Endothelial cell of umbilical vein (primary cell): ENCODE results near the gene TXNDC15.

ENCODE experiments used
- JUN ChIP-seq: IDR thresholded peaks from 2 replicates; pipeline ENCODE4 v1.6.1; 2011; ENCODE audit warnings: borderline replicate concordance, low read depth; ENCODE audit not compliant: insufficient read length, insufficient read depth
- POLR2A ChIP-seq: IDR thresholded peaks from 2 replicates; pipeline ENCODE4 v1.6.1; 2012; ENCODE audit warnings: low read depth, mild to moderate bottlenecking, control low read depth, low read length

DNA sequence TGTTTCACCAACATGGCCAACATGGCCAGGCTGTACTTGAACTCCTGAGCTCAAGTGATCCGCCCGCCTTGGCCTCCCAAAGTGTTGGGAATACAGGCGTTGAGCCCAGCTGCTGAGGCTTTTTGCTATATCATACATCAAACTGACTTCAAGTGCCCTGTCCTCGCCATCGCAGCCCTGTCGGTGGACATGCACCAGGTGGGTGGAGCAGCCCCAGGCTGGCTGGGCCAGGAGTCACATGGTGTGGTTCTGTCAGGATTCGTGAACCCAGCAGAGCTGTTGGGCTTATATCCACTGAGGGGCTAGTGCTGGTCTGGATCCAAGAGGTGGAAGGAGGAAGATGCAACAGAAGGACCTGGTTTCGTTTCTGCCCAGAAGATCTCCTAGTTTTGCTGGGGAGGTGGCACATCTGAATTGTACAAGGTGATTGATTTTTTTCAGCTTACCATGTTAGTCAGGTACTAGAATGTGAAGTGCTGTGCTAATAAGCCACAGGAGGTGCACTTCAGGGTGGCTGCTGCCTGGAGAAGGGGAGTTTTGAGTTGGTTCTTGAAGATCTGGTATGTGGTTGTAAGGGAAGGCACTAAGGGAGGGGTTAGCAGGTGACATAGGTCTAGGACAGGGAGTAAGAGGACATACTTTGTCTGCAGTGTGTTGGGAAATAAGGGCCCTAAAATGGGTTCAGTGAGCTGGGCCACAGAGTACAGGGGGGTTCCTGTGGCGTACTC lies 46.8 kb downstream of the TXNDC15 start:
- no peak for TF ChIP-seq POLR2A
- TF ChIP-seq JUN: no peak
